Measurements from ENCODE around the gene GALNT18. TPM values are rescaled to one million over a fixed set of nuclear protein-coding genes. Genes with fewer than 3 reads are reported as not detected.

GALNT18 gene
- total and polyA plus RNA-seq, 4 donors, result 17.7 to 109 (median 63.7) TPM

GRCh38 chr11:11308249-11308648 lies 313.6 kb downstream of the GALNT18 start:
- H3K9me3 ChIP-seq (ENCODE audit: control insufficient read depth in 4 of 4, insufficient read depth in 3 of 4, low read length in 3 of 4), result peaks cover 0 to 1% (median 0%) of the 10 kb centered on the region in 4 donors
- ATAC-seq (ENCODE audit: insufficient read depth, low FRiP score), result no peak
- WGBS, 2 donors, result 67 to 70% methylated on average over 1 of the region's 1 CpG
- no peaks in the 10 kb centered on the region for H3K27me3 ChIP-seq (ENCODE audit: control insufficient read depth in 3 of 3, insufficient read depth in 3 of 3, low read length in 2 of 3)
- DNase-seq, result no peak
- H3K9ac ChIP-seq (ENCODE audit: insufficient read depth in 1 of 2, low read length in 2 of 2), result no peak overlapping the region
- H3K36me3 ChIP-seq (ENCODE audit: control insufficient read depth in 4 of 4, insufficient read depth in 4 of 4, low read length in 4 of 4), result peaks cover 0 to 11% (median 0%) of the 10 kb centered on the region in 4 donors
- peaks cover 0 to 12% (median 0%) of the 10 kb centered on the region in 5 donors for H3K4me1 ChIP-seq (ENCODE audit: control insufficient read depth in 5 of 5, insufficient read depth in 5 of 5, low read length in 5 of 5)
- TF ChIP-seq, protein P1, sequence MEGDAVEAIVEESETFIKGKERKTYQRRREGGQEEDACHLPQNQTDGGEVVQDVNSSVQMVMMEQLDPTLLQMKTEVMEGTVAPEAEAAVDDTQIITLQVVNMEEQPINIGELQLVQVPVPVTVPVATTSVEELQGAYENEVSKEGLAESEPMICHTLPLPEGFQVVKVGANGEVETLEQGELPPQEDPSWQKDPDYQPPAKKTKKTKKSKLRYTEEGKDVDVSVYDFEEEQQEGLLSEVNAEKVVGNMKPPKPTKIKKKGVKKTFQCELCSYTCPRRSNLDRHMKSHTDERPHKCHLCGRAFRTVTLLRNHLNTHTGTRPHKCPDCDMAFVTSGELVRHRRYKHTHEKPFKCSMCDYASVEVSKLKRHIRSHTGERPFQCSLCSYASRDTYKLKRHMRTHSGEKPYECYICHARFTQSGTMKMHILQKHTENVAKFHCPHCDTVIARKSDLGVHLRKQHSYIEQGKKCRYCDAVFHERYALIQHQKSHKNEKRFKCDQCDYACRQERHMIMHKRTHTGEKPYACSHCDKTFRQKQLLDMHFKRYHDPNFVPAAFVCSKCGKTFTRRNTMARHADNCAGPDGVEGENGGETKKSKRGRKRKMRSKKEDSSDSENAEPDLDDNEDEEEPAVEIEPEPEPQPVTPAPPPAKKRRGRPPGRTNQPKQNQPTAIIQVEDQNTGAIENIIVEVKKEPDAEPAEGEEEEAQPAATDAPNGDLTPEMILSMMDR (IDR thresholded peaks at IDR 0.05; ENCODE audit: control extremely low read depth, extremely low read depth), result no peak
- no peak overlapping the region for H3K4me3 ChIP-seq
- H3K27ac ChIP-seq (ENCODE audit: low read depth in 1 of 2, low read length in 1 of 2), result no peak overlapping the region

DNA sequence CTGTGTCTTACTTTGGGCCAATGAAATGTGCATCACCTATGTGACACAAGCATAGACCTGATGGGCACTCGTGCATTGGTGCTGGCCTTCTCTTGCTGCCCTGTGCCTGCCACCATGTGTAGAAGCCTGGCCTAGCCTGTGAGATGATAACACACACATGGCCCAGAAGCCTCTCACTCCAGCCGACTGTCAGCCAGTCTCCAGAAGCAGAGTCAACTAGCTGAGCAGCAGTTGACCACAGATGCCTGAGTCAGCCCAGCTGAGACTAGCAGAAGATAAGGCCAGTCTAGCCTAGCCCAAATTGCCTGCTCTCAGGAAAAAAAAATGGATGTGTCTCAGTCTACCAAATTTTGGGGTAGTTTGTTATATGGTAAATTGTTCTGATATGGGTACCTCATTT lies 314.9 kb downstream of the GALNT18 start:
- WGBS, 2 donors, result 82 to 86% methylated on average over 2 of the region's 2 CpGs
- Histone ChIP-seq H3K4me3 (no peak overlapping the region), H3K36me3 (ENCODE audit: control insufficient read depth in 4 of 4, insufficient read depth in 4 of 4, low read length in 4 of 4) (peaks cover 0 to 11% (median 0%) of the 10 kb centered on the region in 4 donors), H3K9me3 (ENCODE audit: control insufficient read depth in 4 of 4, insufficient read depth in 3 of 4, low read length in 3 of 4) (peaks cover 0 to 1% (median 0%) of the 10 kb centered on the region in 4 donors), H3K9ac (ENCODE audit: insufficient read depth in 1 of 2, low read length in 2 of 2) (no peak overlapping the region), H3K4me1 (ENCODE audit: control insufficient read depth in 5 of 5, insufficient read depth in 5 of 5, low read length in 5 of 5) (peaks cover 0 to 9% (median 0%) of the 10 kb centered on the region in 5 donors), H3K27me3 (ENCODE audit: control insufficient read depth in 3 of 3, insufficient read depth in 3 of 3, low read length in 2 of 3) (no peaks in the 10 kb centered on the region), H3K27ac (ENCODE audit: low read depth in 1 of 2, low read length in 1 of 2) (no peak overlapping the region)
- TF ChIP-seq, protein P1 (IDR thresholded peaks at IDR 0.05; ENCODE audit: control extremely low read depth, extremely low read depth), result no peak
- DNase-seq, result no peak
- ATAC-seq (ENCODE audit: insufficient read depth, low FRiP score), result no peak

GRCh38 chr11:11304550-11304949 lies 317.3 kb downstream of the GALNT18 start:
- no peak overlapping the region for H3K9ac ChIP-seq (ENCODE audit: insufficient read depth in 1 of 2, low read length in 2 of 2)
- no peak overlapping the region for H3K4me3 ChIP-seq
- H3K27me3 ChIP-seq (ENCODE audit: control insufficient read depth in 3 of 3, insufficient read depth in 3 of 3, low read length in 2 of 3), result no peaks in the 10 kb centered on the region
- peaks cover 0 to 1% (median 0%) of the 10 kb centered on the region in 4 donors for H3K9me3 ChIP-seq (ENCODE audit: control insufficient read depth in 4 of 4, insufficient read depth in 3 of 4, low read length in 3 of 4)
- H3K36me3 ChIP-seq (ENCODE audit: control insufficient read depth in 4 of 4, insufficient read depth in 4 of 4, low read length in 4 of 4), result peaks cover 0 to 11% (median 0%) of the 10 kb centered on the region in 4 donors
- TF ChIP-seq, protein P1 (IDR thresholded peaks at IDR 0.05; ENCODE audit: control extremely low read depth, extremely low read depth), result no peak
- WGBS, 2 donors, result 85 to 87% methylated on average over 7 of the region's 7 CpGs
- no peak for ATAC-seq (ENCODE audit: insufficient read depth, low FRiP score)
- H3K4me1 ChIP-seq (ENCODE audit: control insufficient read depth in 5 of 5, insufficient read depth in 5 of 5, low read length in 5 of 5), result peaks cover 0 to 5% (median 0%) of the 10 kb centered on the region in 5 donors
- no peak overlapping the region for H3K27ac ChIP-seq (ENCODE audit: low read depth in 1 of 2, low read length in 1 of 2)
- no peak for DNase-seq

DNA sequence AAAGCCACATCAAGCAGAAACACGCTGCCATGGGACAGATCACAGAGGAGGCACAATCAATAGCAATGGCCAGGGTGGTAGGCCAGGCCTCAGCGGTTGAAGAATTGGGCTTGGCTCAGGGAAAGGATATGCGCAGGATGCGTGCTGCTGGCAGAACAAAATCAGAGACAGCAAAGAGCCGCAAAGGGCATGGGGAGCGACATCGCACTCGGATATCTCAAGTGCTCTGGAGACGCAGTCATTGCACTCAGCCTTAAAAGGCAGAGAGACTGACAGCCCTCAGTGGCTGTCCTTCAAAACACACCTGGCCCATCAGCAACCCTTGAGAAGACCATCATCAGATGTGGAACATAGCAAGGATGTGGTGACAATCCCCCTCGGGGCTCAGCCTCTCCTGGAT lies 319.2 kb downstream of the GALNT18 start:
- TF ChIP-seq, protein P1 (IDR thresholded peaks at IDR 0.05; ENCODE audit: control extremely low read depth, extremely low read depth), result no peak
- WGBS, 2 donors, result 90 to 95% methylated on average over 10 of the region's 10 CpGs
- no peak for DNase-seq
- ATAC-seq (ENCODE audit: insufficient read depth, low FRiP score), result no peak
- Histone ChIP-seq H3K4me3 (no peak overlapping the region), H3K36me3 (ENCODE audit: control insufficient read depth in 4 of 4, insufficient read depth in 4 of 4, low read length in 4 of 4) (peaks cover 0 to 10% (median 0%) of the 10 kb centered on the region in 4 donors), H3K4me1 (ENCODE audit: control insufficient read depth in 5 of 5, insufficient read depth in 5 of 5, low read length in 5 of 5) (peaks cover 0 to 3% (median 0%) of the 10 kb centered on the region in 5 donors), H3K27me3 (ENCODE audit: control insufficient read depth in 3 of 3, insufficient read depth in 3 of 3, low read length in 2 of 3) (no peaks in the 10 kb centered on the region), H3K9ac (ENCODE audit: insufficient read depth in 1 of 2, low read length in 2 of 2) (no peak overlapping the region), H3K9me3 (ENCODE audit: control insufficient read depth in 4 of 4, insufficient read depth in 3 of 4, low read length in 3 of 4) (no peaks in the 10 kb centered on the region), H3K27ac (ENCODE audit: low read depth in 1 of 2, low read length in 1 of 2) (no peak overlapping the region)
